ENCODE measurements around the gene TNFRSF9.

DNA sequence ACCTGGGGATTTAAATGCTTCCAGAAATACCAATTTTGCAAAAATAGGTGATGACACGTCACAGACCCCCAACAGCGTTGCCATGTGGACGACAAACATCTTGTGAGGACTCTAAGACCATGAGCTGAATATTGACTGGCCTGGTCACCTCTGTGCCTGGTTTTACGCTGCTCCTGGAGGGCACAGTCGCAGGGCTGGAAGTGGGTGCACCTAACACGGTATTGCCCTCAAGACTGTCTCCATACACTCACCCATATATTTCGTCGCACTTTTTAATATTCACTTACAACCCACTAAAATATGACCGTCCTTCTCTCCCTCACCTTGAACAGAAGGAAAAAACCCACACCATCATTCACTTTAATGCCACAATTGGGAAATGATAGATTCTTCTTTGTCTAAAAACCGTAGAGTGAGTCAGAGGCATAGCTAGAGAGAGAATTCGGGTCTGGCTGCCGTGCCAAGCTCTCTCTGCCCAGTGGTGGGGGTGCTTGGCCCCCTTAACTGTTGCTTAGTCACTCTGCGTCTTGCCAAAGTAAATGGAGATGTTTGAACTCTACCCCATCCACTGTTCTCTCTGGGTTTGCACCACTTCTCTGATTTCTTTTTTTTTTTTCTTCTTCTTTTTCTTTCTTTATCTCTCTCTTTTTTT lies 47.0 kb downstream of the TNFRSF9 start:
- TF ChIP-seq JUNB (CRISPR knock-in tag; conservative IDR thresholded peaks at IDR 0.05) (no peak), IRF9 (tag; IDR thresholded peaks at IDR 0.05) (no peak), SPI1 (IDR thresholded peaks at IDR 0.05; ENCODE audit: borderline replicate concordance, low read depth, low read length) (no peak), KLF6 (CRISPR knock-in tag; IDR thresholded peaks at IDR 0.05; ENCODE audit: borderline replicate concordance) (no peak), TBL1XR1 (IDR thresholded peaks at IDR 0.05; ENCODE audit: low read length in 2 of 2) (no peak), E2F5 (CRISPR knock-in tag; IDR thresholded peaks at IDR 0.05) (no peak)

Measured in K562 (cell line).